Fibroblast of lung (primary cell): ENCODE results near the gene C19orf81. TPM values are rescaled to one million over a fixed set of nuclear protein-coding genes. Genes with fewer than 3 reads are reported as not detected.

Source experiments
- DNase-seq, 2 donors: peaks; one replicate each; pipeline versions ENCODE4 v3.0.0 to v3.0.0-alpha.2; 2010; ENCODE audit warnings: low read depth in 2 of 2
- H2AFZ ChIP-seq: 2 replicates; pipeline ENCODE4 v1.5.1; 2012; ENCODE audit warnings: low read length, control low read depth, inconsistent platforms
- H3K27ac ChIP-seq: 2 replicates; pipeline ENCODE4 v1.5.1; 2011; ENCODE audit warnings: low read length, control low read depth; ENCODE audit not compliant: insufficient read depth
- H3K27me3 ChIP-seq: 2 replicates; pipeline ENCODE4 v1.5.1; 2011; ENCODE audit warnings: mild to moderate bottlenecking, low read length; ENCODE audit not compliant: control insufficient read depth, insufficient read depth
- H3K36me3 ChIP-seq: 2 replicates; pipeline ENCODE4 v1.5.1; 2011; ENCODE audit warnings: low read length; ENCODE audit not compliant: control insufficient read depth, insufficient read depth
- H3K4me1 ChIP-seq: 2 replicates; pipeline ENCODE4 v1.5.1; 2011; ENCODE audit warnings: low read length; ENCODE audit not compliant: control insufficient read depth, insufficient read depth; ENCODE audit errors: extremely low read depth
- H3K4me2 ChIP-seq: 2 replicates; pipeline ENCODE4 v1.5.1; 2011; ENCODE audit warnings: low read length, control low read depth; ENCODE audit not compliant: insufficient read depth; ENCODE audit errors: extremely low read depth
- H3K4me3 ChIP-seq, 4 experiments: fragments of 200-600 bp in 1 of 4; sonication (generic) in 1 of 4; replicated peaks in 1 of 4; 2 replicates each; pipeline ENCODE4 v1.5.1; 2011 to 2016; ENCODE audit warnings: low read length in 4 of 4, low read depth in 3 of 4, mild to moderate bottlenecking in 3 of 4, control low read depth in 2 of 4, inconsistent platforms in 1 of 4, mixed read lengths in 1 of 4; ENCODE audit not compliant: insufficient read depth in 1 of 4; ENCODE audit errors: control extremely low read depth in 1 of 4
- H3K79me2 ChIP-seq: 2 replicates; pipeline ENCODE4 v1.5.1; 2012; ENCODE audit warnings: mild to moderate bottlenecking, low read length, inconsistent platforms; ENCODE audit not compliant: control insufficient read depth, insufficient read depth
- H3K9ac ChIP-seq: 2 replicates; pipeline ENCODE4 v1.5.1; 2011; ENCODE audit warnings: mild to moderate bottlenecking, low read length, control low read depth; ENCODE audit not compliant: insufficient read depth
- H3K9me3 ChIP-seq: 2 replicates; pipeline ENCODE4 v1.5.1; 2012; ENCODE audit warnings: low read depth, low read length; ENCODE audit not compliant: control insufficient read depth, insufficient read depth
- H4K20me1 ChIP-seq: 2 replicates; pipeline ENCODE4 v1.5.1; 2011; ENCODE audit warnings: low read length; ENCODE audit not compliant: control insufficient read depth, insufficient read depth; ENCODE audit errors: extremely low read depth
- EZH2 ChIP-seq: IDR thresholded peaks from 2 replicates; pipeline ENCODE4 v1.5.1; 2012; ENCODE audit warnings: low read length, control low read depth, mild to moderate bottlenecking; ENCODE audit errors: missing control alignments
- polyA plus RNA-seq, 2 donors: library from polyadenylated mRNA; depleted of rRNA in 1 of 2; stranded (reverse) in 1 of 2; unstranded in 1 of 2; fragments of >200 nt; gene quantifications; 2 replicates each; pipeline ENCODE4 v1.2.1, GENCODE V29; 2011 to 2012; ENCODE audit warnings: missing spikeins in 1 of 2
- total RNA-seq: library from RNA; depleted of rRNA; stranded (reverse); fragments of >200 nt; gene quantifications from 2 replicates; pipeline ENCODE4 v1.2.1, GENCODE V29; 2014
- TF ChIP-seq, protein P1 (sequence below), 2 donors: IDR thresholded peaks in 1 of 2; conservative IDR thresholded peaks in 1 of 2; 1 replicate in 1 of 2; 2 replicates in 1 of 2; pipeline ENCODE4 v1.5.1; 2011 to 2012; ENCODE audit warnings: low read length in 2 of 2, control low read depth in 1 of 2, inconsistent platforms in 1 of 2, low read depth in 1 of 2, mild to moderate bottlenecking in 1 of 2

Gene C19orf81
- total and polyA plus RNA-seq, 2 donors (not counting 1 experiment from before 2014, with no cell fraction given) = not detected

DNA sequence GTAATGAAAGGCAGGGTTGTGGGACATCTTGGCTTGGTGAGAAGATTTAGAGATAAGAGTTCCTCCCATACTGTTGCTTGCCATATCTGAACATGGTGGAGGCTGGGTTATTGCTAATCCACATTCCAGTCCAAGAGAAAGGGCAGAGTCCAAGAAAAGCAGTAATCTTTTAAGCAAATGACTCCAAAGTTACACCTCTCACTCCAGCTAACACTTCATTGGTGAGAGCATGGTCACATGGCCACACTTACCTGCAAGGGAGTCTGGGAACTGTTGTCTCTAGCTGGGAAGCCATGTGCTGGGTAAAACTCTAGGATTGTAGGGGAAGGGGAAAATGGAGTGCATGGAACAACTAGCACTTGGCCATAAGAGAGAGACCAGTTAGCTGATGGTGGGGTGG, 5.6 kb downstream of the C19orf81 start:
- H3K27me3 ChIP-seq = no peaks in the 10 kb centered on the region
- no peaks in the 10 kb centered on the region for H4K20me1 ChIP-seq
- no peak overlapping the region for H3K27ac ChIP-seq
- no peak for DNase-seq
- peaks cover 3% of the 10 kb centered on the region for H3K4me1 ChIP-seq
- H3K9me3 ChIP-seq = no peaks in the 10 kb centered on the region
- H3K36me3 ChIP-seq = no peaks in the 10 kb centered on the region
- H3K4me2 ChIP-seq = no peak overlapping the region
- H3K79me2 ChIP-seq = no peaks in the 10 kb centered on the region
- H3K4me3 ChIP-seq = no peak overlapping the region
- no peak overlapping the region for H3K9ac ChIP-seq
- TF ChIP-seq EZH2 = no peak
- TF ChIP-seq, protein P1, sequence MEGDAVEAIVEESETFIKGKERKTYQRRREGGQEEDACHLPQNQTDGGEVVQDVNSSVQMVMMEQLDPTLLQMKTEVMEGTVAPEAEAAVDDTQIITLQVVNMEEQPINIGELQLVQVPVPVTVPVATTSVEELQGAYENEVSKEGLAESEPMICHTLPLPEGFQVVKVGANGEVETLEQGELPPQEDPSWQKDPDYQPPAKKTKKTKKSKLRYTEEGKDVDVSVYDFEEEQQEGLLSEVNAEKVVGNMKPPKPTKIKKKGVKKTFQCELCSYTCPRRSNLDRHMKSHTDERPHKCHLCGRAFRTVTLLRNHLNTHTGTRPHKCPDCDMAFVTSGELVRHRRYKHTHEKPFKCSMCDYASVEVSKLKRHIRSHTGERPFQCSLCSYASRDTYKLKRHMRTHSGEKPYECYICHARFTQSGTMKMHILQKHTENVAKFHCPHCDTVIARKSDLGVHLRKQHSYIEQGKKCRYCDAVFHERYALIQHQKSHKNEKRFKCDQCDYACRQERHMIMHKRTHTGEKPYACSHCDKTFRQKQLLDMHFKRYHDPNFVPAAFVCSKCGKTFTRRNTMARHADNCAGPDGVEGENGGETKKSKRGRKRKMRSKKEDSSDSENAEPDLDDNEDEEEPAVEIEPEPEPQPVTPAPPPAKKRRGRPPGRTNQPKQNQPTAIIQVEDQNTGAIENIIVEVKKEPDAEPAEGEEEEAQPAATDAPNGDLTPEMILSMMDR (conservative IDR thresholded peaks at IDR 0.05 in 1 of 2, IDR thresholded peaks at IDR 0.05 in 1 of 2; ENCODE audit: low read depth in 1 of 2, low read length in 2 of 2) = no peak
- H2AFZ ChIP-seq = no peak overlapping the region

DNA sequence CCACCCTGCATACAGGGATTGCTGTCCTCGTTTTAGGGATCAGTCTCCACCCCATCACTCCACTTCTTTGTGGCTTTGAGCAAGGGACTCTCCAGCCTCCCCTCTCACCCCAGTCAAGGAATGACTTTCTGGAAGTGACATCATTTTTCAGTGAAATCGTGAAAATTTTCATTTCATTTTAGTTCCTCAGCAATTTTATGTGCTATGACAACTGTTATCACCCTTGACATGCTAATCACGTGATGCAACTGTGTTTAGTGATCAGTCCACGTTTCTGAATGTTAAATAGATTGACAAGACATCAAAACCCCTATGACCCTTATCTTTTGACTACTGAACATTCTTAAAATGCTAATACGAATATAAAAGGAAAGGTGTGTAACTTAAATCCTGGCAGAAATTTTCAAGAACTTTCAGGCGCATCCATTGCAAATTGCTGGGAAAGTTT, 8.0 kb downstream of the C19orf81 start:
- no peak for TF ChIP-seq EZH2
- TF ChIP-seq, protein P1 (conservative IDR thresholded peaks at IDR 0.05 in 1 of 2, IDR thresholded peaks at IDR 0.05 in 1 of 2; ENCODE audit: low read depth in 1 of 2, low read length in 2 of 2) = no peak
- H2AFZ ChIP-seq = no peak overlapping the region
- H3K36me3 ChIP-seq = no peaks in the 10 kb centered on the region
- no peaks in the 10 kb centered on the region for H3K9me3 ChIP-seq
- no peak overlapping the region for H3K27ac ChIP-seq
- H3K9ac ChIP-seq = no peak overlapping the region
- no peaks in the 10 kb centered on the region for H3K27me3 ChIP-seq
- H4K20me1 ChIP-seq = no peaks in the 10 kb centered on the region
- H3K4me3 ChIP-seq = no peak overlapping the region
- no peak overlapping the region for H3K4me2 ChIP-seq
- H3K79me2 ChIP-seq = no peaks in the 10 kb centered on the region
- H3K4me1 ChIP-seq = peaks cover 3% of the 10 kb centered on the region
- no peak for DNase-seq

DNA sequence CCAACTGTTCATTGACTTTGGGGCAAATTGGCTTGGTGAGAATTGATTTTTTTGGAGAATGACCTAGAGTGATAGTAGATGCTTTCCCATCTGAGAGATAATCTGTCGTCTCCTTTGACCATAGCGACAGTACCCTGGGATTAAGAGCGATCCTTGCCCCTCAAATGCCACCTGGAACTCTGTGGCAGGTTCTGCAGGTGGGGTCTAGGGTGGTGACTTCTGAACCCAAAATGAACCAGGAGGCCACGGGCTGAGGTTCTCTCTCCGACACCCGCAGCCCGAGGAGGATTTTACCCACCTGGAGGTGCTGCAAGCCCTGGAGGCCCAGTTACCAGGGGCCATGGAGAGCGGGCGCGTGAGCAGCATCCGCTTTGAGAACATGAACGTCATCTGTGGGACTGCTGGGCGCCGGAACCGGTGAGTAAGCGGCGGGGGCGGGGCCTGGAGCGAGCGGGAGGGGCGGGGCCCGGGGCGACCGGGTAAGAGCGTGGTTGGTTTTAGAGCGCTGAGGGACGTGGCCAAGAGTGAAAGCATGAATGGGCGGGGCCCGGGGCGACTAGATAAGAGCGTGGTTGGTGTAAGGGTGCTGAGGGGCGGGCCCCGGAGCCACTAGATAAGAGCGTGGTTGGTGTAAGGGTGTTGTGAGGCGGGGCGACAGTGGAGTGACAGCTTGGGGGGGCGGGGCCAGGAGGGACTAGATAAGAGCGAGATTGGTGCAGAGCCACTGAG, 8.6 kb downstream of the C19orf81 start:
- Histone ChIP-seq H3K9ac (no peak overlapping the region), H4K20me1 (no peaks in the 10 kb centered on the region), H3K4me1 (peaks cover 3% of the 10 kb centered on the region)

More for the DNA sequence above, 8.6 kb downstream of the C19orf81 start:
- Histone ChIP-seq H2AFZ (peak overlapping the region; percentile 41), H3K27me3 (no peaks in the 10 kb centered on the region), H3K27ac (peak overlapping the region; percentile 19), H3K4me2 (peak overlapping the region; percentile 75), H3K4me3 (peak overlapping the region in 2 of 4 experiments; percentile 10 to 46), H3K9me3 (no peaks in the 10 kb centered on the region), H3K79me2 (no peaks in the 10 kb centered on the region), H3K36me3 (no peaks in the 10 kb centered on the region)
- TF ChIP-seq, protein P1 (conservative IDR thresholded peaks at IDR 0.05 in 1 of 2, IDR thresholded peaks at IDR 0.05 in 1 of 2; ENCODE audit: low read depth in 1 of 2, low read length in 2 of 2) = no peak
- TF ChIP-seq EZH2 = no peak
- DNase-seq = peak; percentile 85 to 86
